Measurements from ENCODE around the gene AKR1C4.
"Not testable (repeated sequence)": the region's sequence is repeated elsewhere in the genome, so short reads cannot be mapped to it uniquely, and the experiment has no call there.

Gene AKR1C4

GRCh38 chr10:5195727-5196374 lies 786 bp upstream of the AKR1C4 start:
- in situ Hi-C loops (cut with MboI; ENCODE audit: low pct_unique_long_range_greater_than_20kb, low sequenced_read_pairs), result no loop called here
- DNase-seq, result no peak

- DNase-seq, result no peak
- in situ Hi-C loops (cut with MboI; ENCODE audit: low pct_unique_long_range_greater_than_20kb, low sequenced_read_pairs), result no loop called here
Observed at GRCh38 chr10:5198386-5198785, 1.7 kb downstream of the AKR1C4 start.

GRCh38 chr10:5199398-5199797 lies 2.8 kb downstream of the AKR1C4 start:
- DNase-seq, result no peak
- in situ Hi-C loops (cut with MboI; ENCODE audit: low pct_unique_long_range_greater_than_20kb, low sequenced_read_pairs), result no loop called here

GRCh38 chr10:5206799-5207198 lies 10.2 kb downstream of the AKR1C4 start:
- peak; percentile 6 for DNase-seq
- in situ Hi-C loops (cut with MboI; ENCODE audit: low pct_unique_long_range_greater_than_20kb, low sequenced_read_pairs), result no loop called here

- in situ Hi-C loops (cut with MboI; ENCODE audit: low pct_unique_long_range_greater_than_20kb, low sequenced_read_pairs); DNase-seq: not testable (repeated sequence)
Observed at GRCh38 chr10:5209776-5210175, 13.1 kb downstream of the AKR1C4 start.

- DNase-seq, result peak; percentile 14
- in situ Hi-C loops (cut with MboI; ENCODE audit: low pct_unique_long_range_greater_than_20kb, low sequenced_read_pairs), result not testable (repeated sequence)
Observed at GRCh38 chr10:5210261-5210660, 13.6 kb downstream of the AKR1C4 start.

GRCh38 chr10:5211696-5212536 lies 15.3 kb downstream of the AKR1C4 start:
- in situ Hi-C loops (cut with MboI; ENCODE audit: low pct_unique_long_range_greater_than_20kb, low sequenced_read_pairs), result no loop called here

GRCh38 chr10:5216801-5217200 lies 20.2 kb downstream of the AKR1C4 start:
- in situ Hi-C loops (cut with MboI; ENCODE audit: low pct_unique_long_range_greater_than_20kb, low sequenced_read_pairs), result no loop called here
- DNase-seq, result no peak

More at GRCh38 chr10:5211696-5212536, 15.3 kb downstream of the AKR1C4 start:
- DNase-seq, result no peak

- in situ Hi-C loops (cut with MboI; ENCODE audit: low pct_unique_long_range_greater_than_20kb, low sequenced_read_pairs), result no loop called here
Observed at GRCh38 chr10:5219262-5219661, 22.6 kb downstream of the AKR1C4 start.

GRCh38 chr10:5222942-5223341 lies 26.3 kb downstream of the AKR1C4 start:
- in situ Hi-C loops (cut with MboI; ENCODE audit: low pct_unique_long_range_greater_than_20kb, low sequenced_read_pairs); DNase-seq: not testable (repeated sequence)

More at GRCh38 chr10:5219262-5219661, 22.6 kb downstream of the AKR1C4 start:
- no peak for DNase-seq

GRCh38 chr10:5229019-5229418 lies 32.4 kb downstream of the AKR1C4 start:
- DNase-seq, result no peak
- in situ Hi-C loops (cut with MboI; ENCODE audit: low pct_unique_long_range_greater_than_20kb, low sequenced_read_pairs), result no loop called here

GRCh38 chr10:5233324-5233723 lies 36.7 kb downstream of the AKR1C4 start:
- in situ Hi-C loops (cut with MboI; ENCODE audit: low pct_unique_long_range_greater_than_20kb, low sequenced_read_pairs), result no loop called here

GRCh38 chr10:5234106-5234860 lies 37.6 kb downstream of the AKR1C4 start:
- in situ Hi-C loops (cut with MboI; ENCODE audit: low pct_unique_long_range_greater_than_20kb, low sequenced_read_pairs), result no loop called here
- peak; percentile 93 for DNase-seq

More at GRCh38 chr10:5233324-5233723, 36.7 kb downstream of the AKR1C4 start:
- DNase-seq, result no peak

GRCh38 chr10:5237541-5237940 lies 40.9 kb downstream of the AKR1C4 start:
- DNase-seq; in situ Hi-C loops (cut with MboI; ENCODE audit: low pct_unique_long_range_greater_than_20kb, low sequenced_read_pairs): not testable (repeated sequence)

- in situ Hi-C loops (cut with MboI; ENCODE audit: low pct_unique_long_range_greater_than_20kb, low sequenced_read_pairs), result no loop called here
Observed at GRCh38 chr10:5242585-5242984, 45.9 kb downstream of the AKR1C4 start.

GRCh38 chr10:5243521-5243987 lies 46.9 kb downstream of the AKR1C4 start:
- no peak for DNase-seq
- in situ Hi-C loops (cut with MboI; ENCODE audit: low pct_unique_long_range_greater_than_20kb, low sequenced_read_pairs), result no loop called here

More at GRCh38 chr10:5242585-5242984, 45.9 kb downstream of the AKR1C4 start:
- no peak for DNase-seq

- DNase-seq, result no peak
- in situ Hi-C loops (cut with MboI; ENCODE audit: low pct_unique_long_range_greater_than_20kb, low sequenced_read_pairs), result no loop called here
Observed at GRCh38 chr10:5252177-5253037, 55.8 kb downstream of the AKR1C4 start.

GRCh38 chr10:5254488-5254887 lies 57.9 kb downstream of the AKR1C4 start:
- in situ Hi-C loops (cut with MboI; ENCODE audit: low pct_unique_long_range_greater_than_20kb, low sequenced_read_pairs), result no loop called here
- DNase-seq, result no peak

GRCh38 chr10:5257768-5258167 lies 61.1 kb downstream of the AKR1C4 start:
- DNase-seq; in situ Hi-C loops (cut with MboI; ENCODE audit: low pct_unique_long_range_greater_than_20kb, low sequenced_read_pairs): not testable (repeated sequence)
